Femur (tissue), 1 donor: ENCODE measurements around the gene LDLRAP1.

ENCODE experiments used
- DNase-seq: peaks from one replicate; pipeline ENCODE4 v3.0.0-alpha.2; 2017

LDLRAP1 gene

DNA sequence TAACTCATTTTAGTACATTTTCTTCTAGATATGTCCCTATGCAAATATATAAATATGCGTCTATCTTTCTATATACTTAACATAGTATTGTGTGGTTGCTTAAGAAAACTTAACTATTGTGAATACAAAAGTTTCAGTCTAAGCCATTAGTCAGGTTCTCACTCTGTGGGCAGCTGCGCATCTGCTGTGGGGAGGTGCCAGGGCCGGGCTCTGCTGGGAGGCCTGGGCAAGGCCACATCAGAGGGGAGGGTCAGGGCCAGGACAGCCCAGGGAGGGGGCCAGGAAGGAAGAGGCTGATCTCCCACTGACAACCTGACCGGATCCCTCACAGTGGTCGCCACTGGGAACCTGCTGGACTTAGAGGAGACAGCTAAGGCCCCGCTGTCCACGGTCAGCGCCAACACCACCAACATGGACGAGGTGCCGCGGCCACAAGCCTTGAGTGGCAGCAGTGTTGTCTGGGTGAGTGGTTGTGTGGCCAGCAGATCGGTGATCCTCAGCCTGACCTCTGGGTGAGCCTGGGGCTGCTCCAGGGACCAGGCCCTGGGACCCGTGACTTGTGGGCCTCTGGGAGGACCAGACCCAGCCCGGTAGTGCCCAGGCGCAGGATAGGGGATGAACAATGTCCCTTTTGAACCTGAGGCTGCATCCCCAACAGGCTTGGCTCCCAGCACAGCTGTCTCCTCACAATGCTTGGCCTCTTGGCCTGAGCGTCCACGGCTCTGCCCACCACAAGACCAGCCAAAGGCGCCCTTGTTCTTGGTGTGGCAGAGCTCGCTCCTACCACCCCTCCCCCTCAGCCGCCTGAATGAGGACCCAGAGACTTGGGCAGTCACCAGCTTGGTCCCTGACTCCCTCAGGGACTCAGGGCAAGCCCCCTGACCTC is 20.2 kb downstream of the LDLRAP1 start:
- no peak for DNase-seq

DNA sequence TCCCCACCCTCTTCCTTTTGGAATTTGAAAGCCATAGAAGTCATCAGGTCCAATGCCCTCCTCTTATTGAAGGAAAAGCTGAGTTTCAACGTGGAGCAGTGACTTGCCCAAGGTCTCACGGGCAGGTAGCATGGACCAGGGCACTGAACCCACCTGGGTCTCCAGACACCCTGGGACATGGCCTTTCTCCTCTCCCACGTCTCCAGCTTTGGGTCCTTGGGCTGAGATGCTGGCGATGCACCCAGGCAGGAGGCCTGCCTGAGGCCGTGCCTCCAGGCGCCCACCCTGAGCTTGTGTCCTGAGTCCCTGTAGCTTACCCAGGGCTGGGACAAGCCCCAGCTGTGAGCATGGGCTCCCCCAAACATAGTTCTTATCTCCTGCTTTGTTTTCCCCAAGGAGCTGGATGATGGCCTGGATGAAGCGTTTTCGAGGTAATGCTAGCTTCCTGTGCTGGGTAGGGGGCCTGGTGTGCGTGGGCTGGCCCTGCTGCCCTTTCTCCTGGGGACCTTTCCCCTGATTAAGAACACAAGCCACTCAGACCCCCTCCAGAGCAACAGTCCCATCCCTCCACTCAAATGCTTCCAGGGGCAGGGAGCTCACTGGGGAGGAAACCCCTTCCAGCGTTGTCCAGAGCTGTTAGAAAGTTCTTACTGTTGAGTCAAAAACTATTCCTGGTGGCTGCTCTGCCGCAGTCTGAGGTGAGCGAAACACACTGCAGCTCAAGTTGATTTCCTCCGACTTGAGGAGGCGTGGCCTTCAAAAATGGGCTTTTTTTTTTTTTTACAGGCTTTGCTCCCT is 21.6 kb downstream of the LDLRAP1 start:
- no peak for DNase-seq

DNA sequence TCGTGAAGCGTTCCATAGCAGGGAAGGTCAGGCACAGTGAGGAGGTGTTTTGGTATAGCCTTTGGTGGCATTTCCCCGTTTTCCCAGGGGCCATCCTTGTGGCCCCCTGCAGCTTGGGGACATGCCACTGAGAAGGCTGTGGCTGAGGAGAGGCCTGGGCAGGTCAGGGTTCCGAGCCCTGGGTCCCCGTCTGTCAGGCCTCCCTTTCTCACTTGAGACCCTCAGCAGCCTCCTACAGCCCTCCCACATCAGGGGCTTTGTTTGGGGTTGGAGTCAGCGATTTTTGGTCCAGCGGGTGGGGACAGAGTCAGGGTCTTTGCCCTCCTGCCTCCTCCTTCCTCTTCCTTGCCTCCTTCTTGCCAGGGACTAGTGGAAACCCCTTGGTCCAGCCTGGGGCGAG is 22.2 kb downstream of the LDLRAP1 start:
- no peak for DNase-seq

GRCh38 chr1:25566176-25566729 is 22.8 kb downstream of the LDLRAP1 start:
- DNase-seq = no peak

GRCh38 chr1:25566730-25567341 is 23.4 kb downstream of the LDLRAP1 start:
- no peak for DNase-seq

- no peak for DNase-seq
Observed at GRCh38 chr1:25567710-25568089, 24.3 kb downstream of the LDLRAP1 start.

GRCh38 chr1:25568090-25568833 is 24.9 kb downstream of the LDLRAP1 start:
- no peak for DNase-seq

DNA sequence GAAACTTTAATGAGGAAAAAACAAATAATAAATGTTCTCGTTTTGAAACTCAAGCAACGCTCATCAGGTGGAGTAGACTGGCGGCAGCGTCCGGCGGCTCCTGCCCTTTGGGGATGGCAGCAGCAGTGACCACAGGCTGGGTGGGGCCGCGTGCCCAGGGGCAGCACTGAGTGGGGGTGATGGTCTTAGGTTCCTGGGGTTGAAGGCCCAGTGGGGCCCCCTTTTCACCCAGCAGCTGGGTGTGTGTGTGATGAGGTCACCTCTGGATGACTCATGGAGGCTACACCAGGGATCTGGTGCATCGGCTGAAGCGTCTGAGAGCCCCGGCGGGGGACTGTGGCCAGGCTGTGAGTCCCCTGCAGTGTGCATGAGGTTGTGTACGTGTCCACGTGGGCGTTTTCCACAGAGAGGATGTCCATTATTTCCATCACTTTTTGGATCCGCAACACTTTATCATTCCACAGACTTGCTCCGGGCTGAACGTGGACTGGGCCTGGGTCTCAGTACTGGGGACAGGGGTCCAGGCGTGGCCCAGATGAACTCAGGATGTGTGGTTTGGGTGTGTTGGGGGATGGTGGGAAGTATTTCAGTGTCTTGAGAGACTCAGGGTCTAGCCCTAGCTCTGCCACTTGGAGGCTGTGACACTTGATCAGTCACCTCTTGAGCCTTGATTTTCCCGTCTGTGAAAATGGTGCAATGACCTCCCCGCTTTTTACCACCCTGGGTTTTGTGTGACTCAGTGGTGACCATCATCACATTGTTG is 25.6 kb downstream of the LDLRAP1 start:
- DNase-seq = no peak

GRCh38 chr1:25569597-25570396 is 26.4 kb downstream of the LDLRAP1 start:
- no peak for DNase-seq

DNA sequence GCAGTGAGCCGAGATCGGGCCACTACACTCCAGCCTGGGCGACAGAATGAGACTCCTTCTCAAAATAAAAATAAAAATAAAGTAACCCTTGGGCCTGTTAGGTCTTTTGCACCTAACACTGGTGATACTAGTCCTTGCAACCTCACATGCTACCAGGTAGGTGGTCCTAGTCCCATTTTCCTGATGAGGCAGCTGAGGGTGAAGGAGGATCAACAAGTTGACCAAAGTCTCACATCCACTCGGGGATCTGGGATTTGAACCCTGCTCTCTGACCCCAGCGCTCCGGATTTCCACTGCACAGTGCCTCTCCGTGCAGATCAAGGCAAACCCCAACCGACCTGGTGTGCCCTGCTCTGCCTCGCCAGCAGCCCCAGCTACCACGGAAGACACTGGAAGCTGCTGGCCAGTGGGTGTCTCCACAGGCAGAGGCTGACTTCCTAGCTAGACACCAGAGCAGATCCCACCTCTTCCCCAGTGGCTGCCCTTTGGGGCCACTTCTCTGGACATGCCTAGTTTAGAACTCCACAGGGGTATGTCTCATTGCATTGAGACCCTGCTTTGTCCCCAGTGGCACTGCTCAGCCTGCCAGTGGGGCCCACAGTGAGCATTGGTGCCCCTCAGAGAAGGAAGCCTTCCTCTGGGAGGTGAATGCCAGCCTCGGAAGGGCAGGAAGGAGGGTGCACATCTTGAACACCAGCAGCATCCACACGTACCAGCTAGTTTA is 27.6 kb downstream of the LDLRAP1 start:
- DNase-seq = peak; percentile 18

DNA sequence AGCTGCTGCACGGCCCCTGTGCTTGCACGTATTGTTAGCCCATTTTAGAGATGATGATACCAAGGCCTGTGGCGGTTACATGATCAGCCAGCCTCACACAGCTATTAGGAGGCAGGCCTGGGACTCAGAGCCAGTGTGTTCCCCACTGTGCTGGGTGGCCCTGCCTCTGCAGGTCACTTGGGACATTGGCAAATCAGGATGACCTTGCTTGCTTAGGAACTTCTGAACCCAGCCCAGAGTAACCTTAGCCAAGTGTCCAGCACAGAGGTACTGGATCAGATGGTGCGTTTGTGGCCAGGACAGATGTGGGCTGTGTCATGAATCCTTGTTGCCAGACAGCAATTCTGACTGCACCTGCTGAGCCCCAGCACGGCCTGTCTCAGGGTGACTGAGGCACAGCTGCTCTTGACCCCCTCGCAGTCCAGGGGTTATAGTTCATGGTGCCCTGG is 28.1 kb downstream of the LDLRAP1 start:
- DNase-seq = no peak

- no peak for DNase-seq
Observed at GRCh38 chr1:25572107-25572506, 28.7 kb downstream of the LDLRAP1 start.

DNA sequence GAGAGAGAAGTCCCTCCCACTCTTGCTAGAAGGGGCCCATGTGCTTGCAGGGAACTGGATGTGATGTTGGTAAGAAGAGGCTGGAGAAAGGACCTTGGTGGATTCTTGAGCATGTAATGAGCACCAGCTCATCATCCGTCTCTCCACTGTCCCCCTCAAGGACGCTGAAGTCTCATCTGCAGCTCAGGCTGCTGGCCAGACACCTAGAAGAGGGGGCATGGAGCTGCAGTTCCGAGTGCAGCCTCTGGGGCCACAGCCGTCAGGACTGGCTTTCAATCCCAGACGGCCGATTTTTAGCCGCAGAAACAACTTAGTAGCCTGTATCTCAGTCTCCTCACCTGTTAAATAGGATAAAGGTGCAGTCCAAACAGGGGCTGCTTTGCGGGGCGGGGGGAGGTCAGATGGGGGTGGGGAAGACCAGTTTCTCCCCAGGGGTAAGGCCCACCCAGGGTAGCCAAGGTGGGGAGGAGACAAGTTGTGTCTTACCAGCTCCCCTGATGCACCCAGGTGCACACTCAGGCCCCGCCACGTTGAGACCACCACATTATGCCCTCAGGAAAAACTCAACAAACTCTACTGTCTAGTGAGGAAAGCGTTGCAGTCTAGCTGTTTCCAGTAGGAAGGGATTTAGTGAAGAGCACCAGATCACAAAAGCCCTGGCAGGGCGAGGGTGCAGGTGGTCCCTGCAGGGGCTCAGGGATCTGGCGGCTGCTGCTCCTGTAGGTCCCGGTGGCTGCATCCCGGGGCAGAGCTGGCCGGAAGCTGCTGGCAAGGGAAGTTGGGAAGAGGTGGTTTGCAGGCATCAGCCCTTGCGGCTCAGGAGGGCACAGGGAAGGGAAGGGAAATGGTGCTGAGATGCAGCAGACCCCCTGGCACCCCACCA is 29.5 kb downstream of the LDLRAP1 start:
- DNase-seq = peak; percentile 56

DNA sequence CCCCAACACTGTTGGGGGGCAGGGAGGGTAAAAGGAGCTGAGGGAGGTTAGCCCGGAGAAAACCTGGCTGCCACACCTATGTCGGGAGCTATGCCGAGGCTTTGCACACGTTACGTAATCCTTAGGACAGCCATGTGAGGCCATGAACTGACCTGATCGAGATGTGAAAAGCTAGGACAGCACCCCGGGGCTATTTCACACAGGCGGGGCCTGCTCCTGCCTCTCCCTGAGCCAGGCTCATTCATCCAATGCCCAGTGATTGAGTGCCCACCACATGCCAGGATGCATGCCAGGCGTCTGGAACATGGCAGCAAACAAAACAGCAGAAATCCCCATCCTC is 30.2 kb downstream of the LDLRAP1 start:
- no peak for DNase-seq

DNA sequence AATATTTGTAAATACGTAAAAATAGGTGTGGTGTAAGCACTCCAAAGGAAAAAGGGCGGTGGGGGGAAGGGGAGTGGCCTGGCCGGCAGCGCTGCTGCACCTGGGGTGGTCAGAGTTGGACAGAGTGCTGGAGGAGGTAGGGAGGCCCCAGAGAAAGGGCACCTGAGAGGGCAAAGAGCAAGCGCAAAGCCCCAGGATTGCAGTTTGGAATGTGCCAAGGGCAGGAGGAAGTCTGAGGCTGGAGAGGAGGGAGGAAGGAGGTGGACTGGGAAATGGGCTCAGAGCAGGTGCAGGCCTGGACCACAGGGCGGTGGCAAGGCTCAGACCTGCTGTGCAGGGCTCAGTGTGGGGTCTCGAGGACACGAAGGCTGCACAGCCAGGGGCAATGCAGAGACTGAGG is 30.6 kb downstream of the LDLRAP1 start:
- no peak for DNase-seq

- no peak for DNase-seq
Observed at GRCh38 chr1:25575191-25575590, 31.8 kb downstream of the LDLRAP1 start.

- no peak for DNase-seq
Observed at GRCh38 chr1:25576459-25577133, 33.2 kb downstream of the LDLRAP1 start.

DNA sequence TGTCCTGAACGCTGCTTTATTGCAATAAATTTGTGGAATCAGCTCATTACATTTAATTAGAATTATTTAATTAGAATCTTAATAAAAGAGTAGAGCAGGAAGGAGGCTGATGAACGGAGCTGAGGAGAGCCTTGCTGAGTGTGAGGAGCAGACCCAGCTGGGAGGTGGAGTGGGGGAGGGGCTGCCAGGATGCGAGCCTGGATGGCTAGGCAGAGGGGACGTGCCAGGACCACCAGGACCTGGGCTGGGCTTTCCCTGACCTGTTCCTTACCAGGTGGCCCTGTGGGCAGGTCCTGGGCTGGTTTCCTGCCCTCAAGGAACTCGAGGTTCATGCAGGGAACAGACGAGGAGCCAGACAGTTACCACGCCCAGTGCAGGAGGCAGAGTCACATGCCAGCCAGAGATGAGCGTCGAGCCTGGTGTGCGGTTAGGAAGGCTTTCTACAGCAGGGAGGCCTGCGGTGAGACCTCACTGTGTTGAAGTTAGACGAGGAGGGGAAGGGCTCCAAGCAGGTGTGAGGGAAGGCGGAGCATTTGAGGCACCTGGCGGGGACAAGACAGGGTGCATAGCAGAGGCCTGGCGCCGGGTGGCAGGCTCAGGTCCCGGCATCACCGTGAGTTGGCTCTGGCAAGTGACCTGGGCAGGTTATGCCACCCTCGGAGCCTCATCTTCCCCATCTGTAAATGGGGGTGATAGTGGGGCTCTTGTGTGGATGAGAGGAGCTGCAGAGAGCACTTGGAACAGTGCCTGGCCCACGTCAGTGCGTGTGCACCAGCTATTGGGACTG is 33.9 kb downstream of the LDLRAP1 start:
- no peak for DNase-seq
